PFSK-1 (cell line): Measurements from ENCODE around the gene VEPH1.

ENCODE experiments used
- FOXP2 ChIP-seq: optimal IDR thresholded peaks from 2 replicates; pipeline ENCODE3; 2011; ENCODE audit warnings: borderline replicate concordance, control low read depth, inconsistent platforms; ENCODE audit not compliant: insufficient read depth; ENCODE audit errors: extremely low read length, extremely low read depth
- POLR2AphosphoS5 ChIP-seq: IDR thresholded peaks from 2 replicates; pipeline ENCODE4 v1.6.1; 2012; ENCODE audit warnings: low read depth, mild to moderate bottlenecking, control low read depth, low read length, moderate library complexity
- SIN3A ChIP-seq: IDR thresholded peaks from 2 replicates; pipeline ENCODE4 v1.6.1; 2012; ENCODE audit warnings: mild to moderate bottlenecking, low read length, moderate library complexity, borderline replicate concordance; ENCODE audit not compliant: insufficient read depth
- TAF1 ChIP-seq: IDR thresholded peaks from 2 replicates; pipeline ENCODE4 v1.6.1; 2012; ENCODE audit warnings: low read length, control low read depth, borderline replicate concordance; ENCODE audit not compliant: insufficient read depth
- TF ChIP-seq, protein P1 (sequence below), 2 experiments: IDR thresholded peaks; 2 replicates each; pipeline versions ENCODE4 v1.6.1 to v1.8.0; 2011 to 2012; ENCODE audit warnings: low read depth in 2 of 2, low read length in 2 of 2, control low read depth in 1 of 2, inconsistent platforms in 1 of 2, mild to moderate bottlenecking in 1 of 2, moderate library complexity in 1 of 2; ENCODE audit not compliant: insufficient read depth in 1 of 2

VEPH1 gene

DNA sequence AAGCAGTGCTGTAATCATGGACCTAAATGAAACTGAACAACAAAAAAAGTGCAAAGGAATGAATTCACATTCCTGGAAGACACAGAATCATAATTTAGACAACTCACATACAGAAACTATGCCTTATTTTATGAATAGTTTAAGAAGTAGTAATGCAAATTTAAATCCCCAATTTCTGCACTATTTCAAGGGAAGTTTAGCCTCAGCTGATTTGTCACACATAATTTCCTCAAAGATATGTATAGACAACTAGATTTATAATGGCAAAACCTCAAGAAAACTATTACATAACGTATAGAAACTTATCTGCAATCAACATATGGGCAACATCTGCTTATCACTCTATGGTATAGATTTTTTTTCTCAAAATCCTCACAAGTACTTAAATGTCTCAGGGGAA lies 74.4 kb downstream of the VEPH1 start:
- TF ChIP-seq SIN3A (no peak), FOXP2 (no peak), TAF1 (no peak), POLR2AphosphoS5 (no peak)
- TF ChIP-seq, protein P1, sequence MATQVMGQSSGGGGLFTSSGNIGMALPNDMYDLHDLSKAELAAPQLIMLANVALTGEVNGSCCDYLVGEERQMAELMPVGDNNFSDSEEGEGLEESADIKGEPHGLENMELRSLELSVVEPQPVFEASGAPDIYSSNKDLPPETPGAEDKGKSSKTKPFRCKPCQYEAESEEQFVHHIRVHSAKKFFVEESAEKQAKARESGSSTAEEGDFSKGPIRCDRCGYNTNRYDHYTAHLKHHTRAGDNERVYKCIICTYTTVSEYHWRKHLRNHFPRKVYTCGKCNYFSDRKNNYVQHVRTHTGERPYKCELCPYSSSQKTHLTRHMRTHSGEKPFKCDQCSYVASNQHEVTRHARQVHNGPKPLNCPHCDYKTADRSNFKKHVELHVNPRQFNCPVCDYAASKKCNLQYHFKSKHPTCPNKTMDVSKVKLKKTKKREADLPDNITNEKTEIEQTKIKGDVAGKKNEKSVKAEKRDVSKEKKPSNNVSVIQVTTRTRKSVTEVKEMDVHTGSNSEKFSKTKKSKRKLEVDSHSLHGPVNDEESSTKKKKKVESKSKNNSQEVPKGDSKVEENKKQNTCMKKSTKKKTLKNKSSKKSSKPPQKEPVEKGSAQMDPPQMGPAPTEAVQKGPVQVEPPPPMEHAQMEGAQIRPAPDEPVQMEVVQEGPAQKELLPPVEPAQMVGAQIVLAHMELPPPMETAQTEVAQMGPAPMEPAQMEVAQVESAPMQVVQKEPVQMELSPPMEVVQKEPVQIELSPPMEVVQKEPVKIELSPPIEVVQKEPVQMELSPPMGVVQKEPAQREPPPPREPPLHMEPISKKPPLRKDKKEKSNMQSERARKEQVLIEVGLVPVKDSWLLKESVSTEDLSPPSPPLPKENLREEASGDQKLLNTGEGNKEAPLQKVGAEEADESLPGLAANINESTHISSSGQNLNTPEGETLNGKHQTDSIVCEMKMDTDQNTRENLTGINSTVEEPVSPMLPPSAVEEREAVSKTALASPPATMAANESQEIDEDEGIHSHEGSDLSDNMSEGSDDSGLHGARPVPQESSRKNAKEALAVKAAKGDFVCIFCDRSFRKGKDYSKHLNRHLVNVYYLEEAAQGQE (IDR thresholded peaks at IDR 0.05; ENCODE audit: insufficient read depth in 1 of 2, low read depth in 2 of 2, low read length in 2 of 2), result no peak

- TF ChIP-seq FOXP2, result no peak
- no peak for TF ChIP-seq TAF1
- TF ChIP-seq POLR2AphosphoS5, result no peak
- no peak for TF ChIP-seq SIN3A
- TF ChIP-seq, protein P1 (IDR thresholded peaks at IDR 0.05; ENCODE audit: insufficient read depth in 1 of 2, low read depth in 2 of 2, low read length in 2 of 2), result no peak
These were observed 75.3 kb downstream of the VEPH1 start for GRCh38 chr3:157427901-157428300.

DNA sequence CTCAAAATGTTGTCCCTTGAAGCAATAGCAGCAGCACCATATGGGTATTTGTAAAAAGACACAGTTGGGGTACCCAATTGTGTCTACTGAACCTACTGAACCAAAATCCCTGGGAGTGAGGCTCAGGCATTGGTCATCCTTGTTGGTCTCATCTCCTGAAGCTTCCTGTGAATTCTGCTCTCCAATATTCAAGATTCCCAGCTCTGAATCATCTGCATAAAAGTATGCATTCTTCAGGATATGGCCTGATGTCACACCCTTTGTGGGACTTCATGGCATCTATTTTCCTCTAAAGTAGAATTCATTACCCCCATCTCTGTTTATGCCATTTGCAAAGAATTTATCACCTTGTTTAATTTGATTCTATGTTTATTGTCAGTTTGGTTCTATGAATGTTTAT lies 79.9 kb downstream of the VEPH1 start:
- TF ChIP-seq FOXP2, result no peak
- no peak for TF ChIP-seq TAF1
- TF ChIP-seq, protein P1 (IDR thresholded peaks at IDR 0.05; ENCODE audit: insufficient read depth in 1 of 2, low read depth in 2 of 2, low read length in 2 of 2), result no peak
- no peak for TF ChIP-seq SIN3A
- no peak for TF ChIP-seq POLR2AphosphoS5

- TF ChIP-seq POLR2AphosphoS5 (no peak), TAF1 (no peak), SIN3A (no peak), FOXP2 (no peak)
- TF ChIP-seq, protein P1 (IDR thresholded peaks at IDR 0.05; ENCODE audit: insufficient read depth in 1 of 2, low read depth in 2 of 2, low read length in 2 of 2), result no peak
These were observed 82.5 kb downstream of the VEPH1 start for GRCh38 chr3:157420606-157421130.

- TF ChIP-seq, protein P1 (IDR thresholded peaks at IDR 0.05; ENCODE audit: insufficient read depth in 1 of 2, low read depth in 2 of 2, low read length in 2 of 2), result no peak
- TF ChIP-seq SIN3A, result no peak
- no peak for TF ChIP-seq TAF1
- no peak for TF ChIP-seq POLR2AphosphoS5
- no peak for TF ChIP-seq FOXP2
These were observed 85.1 kb downstream of the VEPH1 start for GRCh38 chr3:157418104-157418503.
